Measurements from ENCODE around the gene TRHDE.

Gene TRHDE

DNA sequence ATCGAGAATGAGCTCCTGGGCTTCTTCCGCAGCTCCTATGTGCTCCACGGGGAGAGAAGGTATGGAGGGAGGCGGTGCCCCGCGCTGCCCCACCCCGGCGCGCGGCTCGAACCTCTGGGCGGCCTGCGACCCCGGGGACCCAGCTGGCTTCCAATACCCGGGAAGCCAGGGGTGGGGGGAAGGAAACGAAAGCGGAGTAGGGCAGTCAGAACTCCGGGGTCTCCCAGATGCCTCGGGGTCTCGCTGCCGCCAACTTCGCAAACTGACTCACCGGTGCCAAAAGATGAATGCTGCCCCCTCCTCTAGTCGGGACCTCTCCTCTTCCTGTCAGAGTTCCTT lies 1.3 kb downstream of the TRHDE start:
- peak overlapping the region; percentile 77 for H3K4me3 ChIP-seq (ENCODE audit: low read depth, low read length)
- TF ChIP-seq, protein P1, sequence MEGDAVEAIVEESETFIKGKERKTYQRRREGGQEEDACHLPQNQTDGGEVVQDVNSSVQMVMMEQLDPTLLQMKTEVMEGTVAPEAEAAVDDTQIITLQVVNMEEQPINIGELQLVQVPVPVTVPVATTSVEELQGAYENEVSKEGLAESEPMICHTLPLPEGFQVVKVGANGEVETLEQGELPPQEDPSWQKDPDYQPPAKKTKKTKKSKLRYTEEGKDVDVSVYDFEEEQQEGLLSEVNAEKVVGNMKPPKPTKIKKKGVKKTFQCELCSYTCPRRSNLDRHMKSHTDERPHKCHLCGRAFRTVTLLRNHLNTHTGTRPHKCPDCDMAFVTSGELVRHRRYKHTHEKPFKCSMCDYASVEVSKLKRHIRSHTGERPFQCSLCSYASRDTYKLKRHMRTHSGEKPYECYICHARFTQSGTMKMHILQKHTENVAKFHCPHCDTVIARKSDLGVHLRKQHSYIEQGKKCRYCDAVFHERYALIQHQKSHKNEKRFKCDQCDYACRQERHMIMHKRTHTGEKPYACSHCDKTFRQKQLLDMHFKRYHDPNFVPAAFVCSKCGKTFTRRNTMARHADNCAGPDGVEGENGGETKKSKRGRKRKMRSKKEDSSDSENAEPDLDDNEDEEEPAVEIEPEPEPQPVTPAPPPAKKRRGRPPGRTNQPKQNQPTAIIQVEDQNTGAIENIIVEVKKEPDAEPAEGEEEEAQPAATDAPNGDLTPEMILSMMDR (conservative IDR thresholded peaks at IDR 0.05; ENCODE audit: low read depth, low read length) = no peak
- DNase-seq (ENCODE audit: low read depth) = no peak

GRCh38 chr12:72273851-72274351 lies 1.7 kb downstream of the TRHDE start:
- DNase-seq (ENCODE audit: low read depth) = no peak
- TF ChIP-seq, protein P1 (conservative IDR thresholded peaks at IDR 0.05; ENCODE audit: low read depth, low read length) = no peak

GRCh38 chr12:72274931-72275330 lies 2.8 kb downstream of the TRHDE start:
- peak; percentile 83 for DNase-seq (ENCODE audit: low read depth)
- peak overlapping the region; percentile 22 for H3K4me3 ChIP-seq (ENCODE audit: low read depth, low read length)

More at GRCh38 chr12:72273851-72274351, 1.7 kb downstream of the TRHDE start:
- peak overlapping the region; percentile 77 for H3K4me3 ChIP-seq (ENCODE audit: low read depth, low read length)

DNA sequence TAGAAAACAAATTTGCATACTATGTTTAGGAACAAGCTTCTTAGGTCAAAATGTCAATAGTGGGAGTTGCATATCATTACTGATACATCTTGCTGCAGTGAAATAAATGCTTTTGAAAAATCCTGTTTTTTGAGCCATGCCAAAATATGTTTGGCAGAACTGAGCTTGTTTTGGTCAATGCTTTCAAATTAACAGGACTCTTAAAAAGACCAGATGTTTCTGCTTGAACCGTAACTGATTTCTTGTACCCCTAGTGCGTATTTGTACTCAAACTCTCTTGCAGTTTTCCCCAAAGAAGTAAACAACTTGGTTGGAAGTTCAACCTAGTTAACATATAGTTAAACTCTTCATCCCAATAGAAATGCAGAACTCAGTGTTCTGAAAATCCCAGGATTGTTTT lies 3.4 kb downstream of the TRHDE start:
- no peak overlapping the region for H3K4me3 ChIP-seq (ENCODE audit: low read depth, low read length)
- DNase-seq (ENCODE audit: low read depth) = no peak
- TF ChIP-seq, protein P1 (conservative IDR thresholded peaks at IDR 0.05; ENCODE audit: low read depth, low read length) = no peak

More at GRCh38 chr12:72274931-72275330, 2.8 kb downstream of the TRHDE start:
- TF ChIP-seq, protein P1 (conservative IDR thresholded peaks at IDR 0.05; ENCODE audit: low read depth, low read length) = no peak

DNA sequence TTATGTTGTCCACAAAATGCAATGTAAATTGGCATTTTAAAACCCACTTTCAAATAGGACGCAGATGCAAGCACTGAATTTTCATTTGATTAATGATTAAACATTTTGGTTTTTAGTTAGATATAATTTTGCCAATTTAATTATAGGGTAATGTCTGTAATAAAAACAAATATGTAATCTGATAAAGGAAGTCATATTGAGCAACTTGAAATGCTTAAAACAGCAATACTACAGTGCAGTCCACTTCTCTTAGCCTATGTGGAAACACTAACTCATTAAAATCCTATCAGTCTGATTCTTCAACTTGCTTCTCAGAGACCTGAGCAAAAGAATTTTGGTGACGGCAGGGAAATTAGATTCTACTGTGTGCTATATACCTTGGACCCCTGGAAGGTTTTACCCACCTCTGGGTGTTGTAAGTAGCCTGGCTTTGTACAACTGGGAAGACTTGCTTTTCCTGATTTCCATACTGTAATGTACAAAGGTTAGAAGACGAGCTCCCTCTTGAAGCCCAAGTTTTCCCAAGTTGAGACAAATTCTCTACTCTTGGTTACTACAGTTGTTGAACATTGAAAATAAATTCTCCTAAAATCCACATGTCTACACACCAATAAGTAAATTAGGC lies 4.1 kb downstream of the TRHDE start:
- DNase-seq (ENCODE audit: low read depth) = no peak
- no peak overlapping the region for H3K4me3 ChIP-seq (ENCODE audit: low read depth, low read length)
- TF ChIP-seq, protein P1 (conservative IDR thresholded peaks at IDR 0.05; ENCODE audit: low read depth, low read length) = no peak

- TF ChIP-seq, protein P1 (conservative IDR thresholded peaks at IDR 0.05; ENCODE audit: low read depth, low read length) = no peak
- no peak overlapping the region for H3K4me3 ChIP-seq (ENCODE audit: low read depth, low read length)
- DNase-seq (ENCODE audit: low read depth) = no peak
Measured at GRCh38 chr12:72277415-72277814, 5.2 kb downstream of the TRHDE start.

DNA sequence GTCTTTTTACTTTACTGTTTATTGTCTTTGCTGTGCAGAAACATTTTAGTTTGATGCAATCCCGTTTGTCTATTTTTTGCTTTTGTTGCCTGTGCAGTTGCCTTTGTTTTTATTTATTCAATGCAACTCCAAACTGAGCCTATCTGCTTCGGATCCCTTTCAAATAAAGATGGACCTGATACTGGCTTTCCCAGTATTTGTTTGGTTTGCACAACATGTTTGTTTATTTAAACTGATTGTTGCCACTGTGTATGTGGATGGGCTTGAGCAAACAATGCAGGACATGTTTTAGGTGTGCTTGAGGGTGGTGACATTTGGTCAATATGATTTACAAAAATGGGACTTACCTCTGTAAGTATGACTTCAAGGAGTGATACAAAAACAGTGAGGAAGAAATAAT lies 6.7 kb downstream of the TRHDE start:
- no peak for DNase-seq (ENCODE audit: low read depth)
- TF ChIP-seq, protein P1 (conservative IDR thresholded peaks at IDR 0.05; ENCODE audit: low read depth, low read length) = no peak
- no peak overlapping the region for H3K4me3 ChIP-seq (ENCODE audit: low read depth, low read length)

Measured in choroid plexus epithelial cell (primary cell).